GM18498 (cell line): Measurements from ENCODE around the gene VIPR2.
"Not testable (repeated sequence)": the region's sequence is repeated elsewhere in the genome, so short reads cannot be mapped to it uniquely, and the experiment has no call there.

Source experiments
- ATAC-seq: cut with Tn5 transposase; IDR thresholded peaks from one replicate; pipeline ENCODE4 v1.9.1; 2021; ENCODE audit warnings: mild to moderate bottlenecking, moderate library complexity; ENCODE audit not compliant: unreplicated experiment

VIPR2 gene

DNA sequence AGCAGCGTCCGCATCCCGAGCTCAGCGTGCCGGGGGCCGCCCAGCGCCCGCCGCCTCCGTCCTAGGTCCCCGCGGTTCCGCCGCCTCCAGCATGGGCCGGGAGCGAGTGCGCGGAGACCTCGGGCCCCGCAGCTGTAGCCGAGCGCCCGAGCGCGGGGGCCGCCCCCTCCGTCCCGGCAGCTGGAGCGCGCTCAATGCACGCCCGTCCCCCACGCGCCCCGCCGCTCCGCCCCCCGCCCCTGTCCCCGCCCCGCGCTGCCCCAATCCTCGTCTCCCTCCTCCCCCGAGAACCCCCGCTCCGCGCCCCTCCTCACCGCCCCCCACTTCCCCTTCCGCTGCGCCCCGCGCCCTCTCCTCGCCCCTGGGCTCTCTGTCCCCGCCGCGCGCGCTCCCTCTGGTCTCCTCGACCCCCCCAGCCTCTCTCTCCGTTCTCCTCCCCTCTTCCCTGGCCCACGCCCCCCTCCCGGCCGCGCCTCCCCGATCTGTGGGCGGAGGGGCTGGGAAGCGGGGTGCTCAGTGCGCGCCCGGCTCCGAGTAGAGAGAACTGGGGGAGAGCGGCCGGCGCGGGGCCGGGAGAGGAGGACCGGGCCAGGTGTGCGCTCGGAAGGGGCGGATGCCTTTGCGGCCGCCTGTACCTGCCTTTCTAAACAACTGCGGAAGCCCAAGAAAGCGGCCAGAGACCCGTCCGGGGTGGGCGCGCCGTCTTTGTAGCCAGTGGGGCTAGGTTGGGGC is at the start of gene VIPR2:
TSS of gene VIPR2 (minus strand) at position 110 of the 732 bp plus-strand sequence. CDS start at position 14, 96 bp downstream.
- ATAC-seq, result no peak

DNA sequence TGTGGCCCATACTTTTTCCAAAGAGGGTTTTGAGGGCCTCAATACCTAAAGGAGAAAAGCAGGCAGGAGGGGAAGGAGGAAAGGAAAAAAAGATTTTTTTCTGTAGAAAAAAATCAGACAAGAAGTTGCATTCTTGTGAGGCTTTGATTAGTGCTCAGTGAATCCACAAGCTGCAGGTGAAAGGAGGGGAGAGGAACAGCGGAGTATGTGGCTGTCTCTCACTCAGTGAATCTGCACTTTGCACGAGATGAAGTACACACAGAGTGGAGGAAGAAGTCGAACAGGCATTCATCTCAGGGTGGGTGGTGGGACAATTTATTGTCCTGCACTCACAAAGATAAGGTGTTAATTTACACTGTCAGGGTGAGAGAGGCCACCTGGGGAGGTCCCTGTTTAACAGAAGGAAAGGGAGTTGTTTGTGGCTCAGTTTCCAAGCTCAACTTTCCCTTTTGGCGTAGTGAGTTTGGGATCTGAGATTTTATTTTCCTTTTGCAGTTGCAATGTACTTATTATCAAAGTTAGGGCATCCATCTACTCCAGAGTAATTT is 49.0 kb upstream of the VIPR2 start:
- no peak for ATAC-seq

DNA sequence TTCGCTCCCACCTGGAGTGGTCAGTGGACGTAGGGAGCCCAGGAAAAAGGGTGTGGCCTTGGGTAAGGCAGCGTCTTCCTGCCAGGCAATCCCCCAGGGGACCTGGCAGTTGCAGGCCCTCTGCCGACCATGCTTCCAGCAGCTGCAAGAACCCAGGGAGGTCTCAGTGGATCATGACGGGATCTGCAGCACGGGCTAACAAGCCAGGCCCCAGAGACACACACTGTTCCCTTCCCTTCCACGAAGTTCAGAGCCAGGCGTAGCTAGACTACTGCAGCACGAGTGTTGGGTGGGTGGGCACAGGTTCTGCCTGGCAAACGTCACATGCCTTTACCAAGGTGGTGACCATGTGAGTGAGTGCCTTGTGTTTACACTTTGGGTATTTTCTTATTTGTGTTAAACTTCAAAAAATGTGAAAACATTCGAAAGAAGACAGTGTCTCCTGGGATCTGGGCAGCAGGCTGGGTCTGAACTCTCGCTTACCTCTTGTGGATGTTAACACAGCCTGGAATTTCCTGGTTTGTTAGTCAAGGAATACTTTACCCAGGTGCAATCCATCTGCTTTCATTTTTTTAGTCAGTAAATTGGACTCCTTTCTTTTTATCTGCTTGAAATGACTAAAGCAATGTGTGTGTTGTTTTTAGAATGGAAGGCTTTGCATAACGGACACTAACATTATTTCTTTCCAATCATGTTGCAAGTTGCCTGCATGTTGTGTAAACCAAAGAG is 48.2 kb upstream of the VIPR2 start:
- no peak for ATAC-seq

DNA sequence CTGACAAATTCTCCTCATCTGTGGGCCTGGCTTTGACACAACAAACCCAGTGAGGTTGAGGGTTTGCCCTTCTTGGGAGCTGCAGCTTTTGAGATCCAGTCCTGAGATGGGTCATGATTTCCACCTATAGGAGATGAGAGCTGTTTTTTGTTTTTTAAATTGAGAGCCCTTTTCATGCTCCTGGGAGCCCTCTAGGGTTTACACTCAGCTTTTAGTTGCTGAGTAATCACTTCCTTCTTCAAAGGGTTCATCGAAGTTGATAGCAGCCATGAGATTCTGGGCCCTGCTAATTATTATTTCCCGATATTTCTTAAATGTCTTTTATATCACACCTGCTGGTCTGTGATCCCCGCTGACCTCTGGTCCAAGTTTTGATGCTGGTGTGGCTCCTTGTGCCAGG is 47.3 kb upstream of the VIPR2 start:
- ATAC-seq, result no peak

GRCh38 chr7:159191236-159191635 is 46.6 kb upstream of the VIPR2 start:
- ATAC-seq, result no peak

GRCh38 chr7:159188011-159188410 is 43.3 kb upstream of the VIPR2 start:
- no peak for ATAC-seq

DNA sequence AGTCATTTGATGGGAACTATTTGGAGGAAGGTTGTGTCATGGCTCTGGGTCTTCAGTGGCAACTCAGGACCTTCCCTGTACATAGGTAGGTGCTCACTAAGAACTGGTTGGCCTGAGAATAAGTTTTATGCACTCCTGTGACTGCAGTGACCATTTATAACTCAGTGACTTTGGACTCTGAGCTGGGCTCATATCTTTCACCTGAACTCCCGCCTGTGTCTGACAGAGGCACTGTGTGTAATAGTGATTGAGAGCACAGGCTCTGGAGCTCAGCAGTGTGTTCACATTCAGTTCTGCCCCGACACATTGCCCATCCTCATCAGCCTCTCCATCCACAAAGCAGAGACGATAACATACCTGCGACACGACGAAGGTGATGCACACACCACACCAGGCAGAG is 34.6 kb upstream of the VIPR2 start:
- ATAC-seq, result no peak

- ATAC-seq, result no peak
Observed at GRCh38 chr7:159177284-159177953, 32.8 kb upstream of the VIPR2 start.

GRCh38 chr7:159175792-159176191 is 31.1 kb upstream of the VIPR2 start:
- no peak for ATAC-seq

GRCh38 chr7:159175100-159175499 is 30.4 kb upstream of the VIPR2 start:
- ATAC-seq, result not testable (repeated sequence)

GRCh38 chr7:159172400-159172799 is 27.7 kb upstream of the VIPR2 start:
- ATAC-seq, result no peak

DNA sequence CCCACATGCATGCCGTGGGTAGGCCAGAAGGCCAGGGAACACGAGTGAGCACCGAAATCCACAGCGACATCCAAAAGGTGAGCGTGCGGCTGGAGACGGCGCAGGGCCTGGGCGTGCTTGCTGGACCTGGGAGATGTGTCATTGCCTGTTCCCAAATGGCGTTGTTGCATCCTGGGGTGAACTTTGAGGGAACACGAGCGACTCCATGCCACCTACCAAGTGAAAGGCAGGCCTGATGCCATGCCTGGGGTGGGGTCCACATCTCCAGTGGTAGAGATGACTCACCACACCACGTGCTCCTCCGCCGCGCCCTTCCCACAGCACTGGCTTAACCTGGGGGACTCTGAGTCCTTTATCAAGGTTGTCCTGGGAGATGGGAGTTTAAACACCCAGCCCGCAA is 24.7 kb upstream of the VIPR2 start:
- ATAC-seq, result no peak

- ATAC-seq, result no peak
Observed at GRCh38 chr7:159167139-159167538, 22.5 kb upstream of the VIPR2 start.

DNA sequence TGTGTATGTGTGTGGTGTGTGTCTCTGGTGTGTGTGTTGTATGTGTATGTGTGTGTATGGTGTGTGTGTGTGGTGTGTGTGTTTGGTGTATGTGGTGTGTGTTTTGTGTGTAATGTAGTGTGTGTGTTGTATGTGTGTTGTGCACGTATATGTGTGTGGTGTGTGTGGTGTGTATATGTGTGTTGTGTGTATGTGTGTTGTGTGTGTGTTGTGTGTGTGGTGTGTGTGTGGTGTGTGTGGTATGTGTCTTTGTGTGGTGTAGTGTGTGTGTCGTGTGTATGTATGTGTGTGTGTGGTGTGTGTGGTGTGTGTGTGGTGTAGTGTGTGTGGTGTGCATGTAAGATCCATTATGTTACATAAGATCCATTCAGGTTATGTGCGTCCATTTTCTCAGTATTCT is 21.9 kb upstream of the VIPR2 start:
- ATAC-seq, result no peak

GRCh38 chr7:159165352-159165751 is 20.7 kb upstream of the VIPR2 start:
- no peak for ATAC-seq

DNA sequence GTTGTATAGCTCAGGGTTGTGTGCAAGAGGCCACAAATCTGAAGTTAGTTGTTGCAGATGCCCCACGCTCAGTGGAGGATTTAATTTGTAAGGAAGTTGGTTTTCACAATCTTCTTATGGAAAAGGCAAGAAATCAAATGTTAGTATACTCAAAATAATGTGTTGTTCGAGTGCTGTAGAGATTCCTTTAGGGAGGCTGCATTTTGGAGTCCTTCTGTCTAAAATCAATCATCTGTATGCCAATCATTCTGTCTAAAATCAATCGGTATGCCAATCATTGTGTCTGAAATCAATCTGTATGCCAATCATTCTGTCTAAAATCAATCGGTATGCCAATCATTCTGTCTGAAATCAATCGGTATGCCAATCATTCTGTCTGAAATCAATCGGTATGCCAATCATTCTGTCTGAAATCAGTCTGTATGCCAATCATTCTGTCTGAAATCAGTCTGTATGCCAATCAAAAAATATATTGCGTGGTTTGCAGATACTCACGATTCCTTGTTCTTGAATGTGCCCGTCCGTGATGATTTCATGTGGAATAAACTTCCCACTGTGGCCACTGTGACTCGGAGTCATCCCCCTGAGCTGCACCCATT is 19.1 kb upstream of the VIPR2 start:
- ATAC-seq, result not testable (repeated sequence)

DNA sequence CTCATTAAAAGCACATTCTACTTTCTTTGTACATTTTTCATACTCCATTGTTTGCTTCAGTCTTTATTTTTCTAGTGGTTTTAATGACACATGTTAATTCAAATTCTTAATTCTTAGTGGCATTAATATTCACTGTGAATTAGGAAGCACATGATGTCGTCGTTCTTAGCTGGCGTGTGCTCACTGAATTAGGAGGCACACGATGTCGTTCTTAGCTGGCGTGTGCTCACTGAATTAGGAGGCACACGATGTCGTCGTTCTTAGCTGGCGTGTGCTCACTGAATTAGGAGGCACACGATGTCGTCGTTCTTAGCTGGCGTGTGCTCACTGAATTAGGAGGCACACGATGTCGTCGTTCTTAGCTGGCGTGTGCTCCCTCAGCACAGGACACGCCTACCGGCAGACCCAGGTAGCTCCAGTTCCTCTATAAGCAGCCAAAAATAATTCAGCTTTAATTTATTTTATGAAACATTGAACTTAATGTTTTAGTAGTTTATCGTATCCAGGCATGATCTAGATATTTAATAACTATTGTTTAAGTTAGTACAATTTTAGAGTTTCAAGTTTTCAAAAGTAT is 17.5 kb upstream of the VIPR2 start:
- not testable (repeated sequence) for ATAC-seq

DNA sequence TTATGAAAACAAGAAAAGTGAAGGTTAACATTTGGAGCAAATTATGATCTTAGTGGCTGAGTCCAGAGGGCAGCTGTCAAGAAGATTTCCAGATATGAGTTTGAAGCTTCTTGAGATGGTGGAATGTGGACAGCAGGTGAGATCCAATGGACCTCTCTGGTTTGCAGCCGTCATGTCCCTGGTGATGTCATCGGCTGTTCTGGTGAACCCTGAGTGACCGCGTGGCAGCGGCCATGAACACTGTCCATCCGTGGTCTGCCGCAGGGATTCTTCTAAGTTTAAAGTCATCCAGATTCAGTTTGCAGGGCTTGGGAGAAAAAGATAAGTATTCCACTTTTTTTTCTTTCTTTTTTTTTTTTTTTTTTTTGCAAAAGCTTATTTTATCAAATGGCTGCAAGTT is 15.8 kb upstream of the VIPR2 start:
- no peak for ATAC-seq

DNA sequence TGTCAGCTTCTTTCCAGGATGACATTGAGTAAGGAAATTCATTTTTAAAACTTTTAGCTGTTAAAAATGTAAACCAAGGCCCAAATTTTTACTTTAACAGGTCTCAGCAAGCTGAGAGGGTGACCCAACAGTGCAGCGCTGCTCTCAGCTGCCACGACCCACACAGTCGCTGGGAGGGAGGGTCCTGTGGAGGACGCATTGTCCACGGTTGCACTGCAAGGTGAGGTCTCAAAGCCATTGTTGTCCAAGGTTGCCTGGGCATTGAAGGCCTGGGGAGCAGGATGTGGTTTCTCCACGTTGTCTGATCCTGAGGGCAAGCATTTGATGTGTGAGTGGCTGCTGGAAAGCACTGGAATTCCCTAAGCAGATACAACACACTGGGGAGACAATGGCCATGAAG is 15.1 kb upstream of the VIPR2 start:
- ATAC-seq, result no peak

- ATAC-seq, result no peak
Observed at GRCh38 chr7:159158888-159159405, 14.3 kb upstream of the VIPR2 start.
